GM12873 (cell line): ENCODE measurements around the gene LGR6.

Experiments
- TF ChIP-seq, protein P1 (sequence below): IDR thresholded peaks from 2 replicates; pipeline ENCODE4 v1.5.1; 2012; ENCODE audit warnings: low read depth, mild to moderate bottlenecking, moderate library complexity, low read length, control low read depth; ENCODE audit not compliant: insufficient read depth; ENCODE audit errors: missing control alignments

The LGR6 gene

GRCh38 chr1:202348005-202348508 is 154.5 kb downstream of the LGR6 start:
- TF ChIP-seq, protein P1, sequence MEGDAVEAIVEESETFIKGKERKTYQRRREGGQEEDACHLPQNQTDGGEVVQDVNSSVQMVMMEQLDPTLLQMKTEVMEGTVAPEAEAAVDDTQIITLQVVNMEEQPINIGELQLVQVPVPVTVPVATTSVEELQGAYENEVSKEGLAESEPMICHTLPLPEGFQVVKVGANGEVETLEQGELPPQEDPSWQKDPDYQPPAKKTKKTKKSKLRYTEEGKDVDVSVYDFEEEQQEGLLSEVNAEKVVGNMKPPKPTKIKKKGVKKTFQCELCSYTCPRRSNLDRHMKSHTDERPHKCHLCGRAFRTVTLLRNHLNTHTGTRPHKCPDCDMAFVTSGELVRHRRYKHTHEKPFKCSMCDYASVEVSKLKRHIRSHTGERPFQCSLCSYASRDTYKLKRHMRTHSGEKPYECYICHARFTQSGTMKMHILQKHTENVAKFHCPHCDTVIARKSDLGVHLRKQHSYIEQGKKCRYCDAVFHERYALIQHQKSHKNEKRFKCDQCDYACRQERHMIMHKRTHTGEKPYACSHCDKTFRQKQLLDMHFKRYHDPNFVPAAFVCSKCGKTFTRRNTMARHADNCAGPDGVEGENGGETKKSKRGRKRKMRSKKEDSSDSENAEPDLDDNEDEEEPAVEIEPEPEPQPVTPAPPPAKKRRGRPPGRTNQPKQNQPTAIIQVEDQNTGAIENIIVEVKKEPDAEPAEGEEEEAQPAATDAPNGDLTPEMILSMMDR: no peak

- TF ChIP-seq, protein P1: no peak
Measured at GRCh38 chr1:202348509-202349205, 155.1 kb downstream of the LGR6 start, which contains the start of gene PPP1R12B. Gene PPP1R12B (plus strand): TSS chr1:202348699. CDS start chr1:202348852, 153 bp downstream.

DNA sequence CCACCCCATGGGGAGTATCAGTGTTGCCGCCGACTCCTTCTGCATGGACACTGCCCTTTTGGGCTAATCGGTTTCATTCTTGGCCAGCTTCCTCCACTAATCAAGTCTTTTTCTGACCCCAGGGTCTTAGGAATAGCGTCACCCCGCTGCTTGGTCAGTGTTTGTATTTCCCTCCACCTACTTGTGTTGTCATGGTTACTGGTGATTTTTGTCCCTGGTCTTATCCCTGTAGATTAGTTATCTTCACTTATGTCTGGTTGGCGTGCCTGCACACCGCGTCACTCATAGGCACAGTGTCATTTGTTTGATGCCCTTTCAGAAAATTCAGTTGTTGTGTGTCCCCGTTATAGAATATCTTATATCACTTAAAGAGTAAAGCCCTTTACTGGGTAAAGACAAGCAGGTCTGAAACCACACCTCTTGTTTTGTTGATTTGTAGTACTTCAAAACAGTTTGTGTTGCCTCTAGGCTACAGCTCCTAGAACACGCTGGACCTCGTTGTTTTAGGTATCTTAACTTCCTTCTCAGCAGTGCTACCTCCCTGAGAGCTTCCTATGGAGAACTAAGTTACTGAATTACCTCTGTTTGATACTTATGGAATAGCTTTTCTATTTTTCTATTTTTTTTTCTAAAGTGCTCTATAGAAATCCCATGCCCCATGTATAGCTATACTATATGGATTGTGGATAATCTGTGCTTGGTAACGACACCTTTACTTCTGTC is 155.8 kb downstream of the LGR6 start:
- TF ChIP-seq, protein P1: no peak

DNA sequence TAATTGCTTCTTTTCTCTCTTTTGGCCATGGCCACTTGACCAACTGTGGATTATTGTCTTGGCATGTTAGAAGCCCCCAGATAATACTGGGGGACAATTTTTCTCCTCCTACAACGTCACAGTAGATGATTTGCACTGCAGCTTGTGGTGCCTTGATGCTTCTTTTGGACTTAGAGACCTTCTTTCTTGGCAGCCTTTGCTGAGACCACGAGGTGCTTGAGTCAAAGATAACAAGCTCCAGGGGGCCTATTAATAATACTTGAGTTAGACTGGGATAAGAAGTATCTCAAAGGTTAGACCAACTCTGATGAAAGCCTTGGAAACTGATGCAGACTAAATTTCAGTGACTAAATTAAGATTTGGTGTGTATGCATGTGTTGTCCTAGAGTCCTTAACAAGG is 158.1 kb downstream of the LGR6 start:
- TF ChIP-seq, protein P1: no peak

DNA sequence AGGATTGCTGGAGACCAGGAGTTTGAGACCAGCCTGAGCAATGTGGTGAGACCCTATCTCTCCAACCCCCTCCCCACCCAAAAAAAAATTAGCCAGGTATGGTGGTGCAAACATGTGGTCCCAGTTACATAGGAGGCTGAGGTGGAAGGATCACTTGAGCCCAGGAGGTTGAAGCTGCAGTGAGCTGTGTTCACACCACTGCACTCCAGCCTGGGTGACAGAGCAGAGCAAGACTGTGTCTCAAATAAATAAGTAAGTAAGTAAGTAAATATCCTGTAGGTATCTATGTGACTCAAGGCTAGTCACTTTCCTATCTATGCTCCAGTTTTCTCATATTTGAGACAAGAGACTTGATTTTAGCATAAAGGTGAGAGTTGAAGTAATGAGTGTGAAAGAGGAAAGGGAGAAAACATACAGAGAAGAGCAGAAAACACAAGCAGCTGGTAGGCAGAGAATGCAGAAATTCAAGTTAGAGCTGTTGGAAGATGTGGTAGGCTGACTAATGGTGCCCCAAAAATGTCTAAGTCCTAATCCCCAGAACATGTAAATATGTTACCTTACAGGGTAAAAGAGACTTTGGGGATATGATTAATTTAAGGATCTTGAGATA is 162.4 kb downstream of the LGR6 start:
- TF ChIP-seq, protein P1: no peak

GRCh38 chr1:202357506-202357905 is 163.9 kb downstream of the LGR6 start:
- TF ChIP-seq, protein P1: no peak

DNA sequence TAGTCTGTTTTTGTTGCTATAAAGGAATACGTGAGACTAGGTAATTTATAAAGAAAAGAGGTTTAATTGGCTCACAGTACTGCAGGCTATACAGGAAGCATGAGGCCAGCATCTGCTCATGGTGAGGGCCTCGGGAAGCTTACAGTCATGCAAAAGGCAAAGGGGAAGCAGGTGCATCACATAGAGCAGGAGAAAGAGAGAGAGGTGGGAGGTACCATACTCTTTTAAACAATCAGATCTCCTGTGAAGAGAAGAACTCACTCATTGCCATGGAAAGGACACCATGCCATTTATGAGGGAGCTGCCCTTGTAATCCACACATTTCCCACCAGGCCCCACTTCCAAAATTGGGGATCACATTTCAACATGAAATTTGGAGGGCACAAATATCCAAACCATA is 167.6 kb downstream of the LGR6 start:
- TF ChIP-seq, protein P1: no peak
